ENCODE data around the gene CADM1.

- TF ChIP-seq EZH2 (IDR thresholded peaks at IDR 0.05; ENCODE audit: low read length, unreplicated experiment) (no peak), EZH2phosphoT487 (IDR thresholded peaks at IDR 0.05; ENCODE audit: borderline replicate concordance, low read length) (no peak)
These were observed 95.0 kb downstream of the CADM1 start for GRCh38 chr11:115409116-115409670.
